SK-N-MC (cell line): ENCODE results near the gene GNGT1.

ENCODE experiments used
- EZH2 ChIP-seq: fragments of 200-600 bp; sonication (generic); IDR thresholded peaks from one replicate; pipeline ENCODE4 v1.6.1; 2017; ENCODE audit warnings: antibody characterized with exemption
- POLR2AphosphoS5 ChIP-seq: IDR thresholded peaks from 2 replicates; pipeline ENCODE4 v1.6.1; 2012; ENCODE audit warnings: mild to moderate bottlenecking, low read depth, low read length, borderline replicate concordance

GRCh38 chr7:93949423-93949822 lies 43.1 kb downstream of the GNGT1 start:
- TF ChIP-seq EZH2 (no peak), POLR2AphosphoS5 (no peak)
